DMS114 treated with DMSO at 0.1 percent for 48 hours (cell line): Measurements from ENCODE around the gene SOCS6.
"Not testable (repeated sequence)": the region's sequence is repeated elsewhere in the genome, so short reads cannot be mapped to it uniquely, and the experiment has no call there.

Source experiments
- DNase-seq: peaks from one replicate; lab custom pipeline; 2025; ENCODE audit not compliant: unreplicated experiment; lab: John Stamatoyannopoulos, UW

SOCS6 gene

DNA sequence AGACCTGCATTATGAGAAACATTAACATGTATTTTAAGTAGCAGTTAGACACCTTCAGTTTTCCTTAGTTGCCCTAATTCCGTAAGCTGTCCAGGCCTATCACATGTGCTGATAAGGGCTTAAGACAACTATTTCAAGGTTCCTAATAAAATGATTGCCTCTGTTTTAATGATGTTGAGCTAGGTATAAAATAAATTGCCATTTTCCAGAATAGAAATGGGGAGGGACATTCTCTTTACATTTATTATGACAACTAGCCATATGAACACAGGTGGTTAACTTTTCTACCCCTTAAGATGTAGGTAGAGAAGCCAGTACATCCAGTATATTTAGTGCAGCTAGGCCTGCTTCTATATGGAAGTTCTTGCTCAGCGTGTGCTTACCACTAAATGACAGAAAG lies 65.9 kb downstream of the SOCS6 start:
- DNase-seq = no peak

DNA sequence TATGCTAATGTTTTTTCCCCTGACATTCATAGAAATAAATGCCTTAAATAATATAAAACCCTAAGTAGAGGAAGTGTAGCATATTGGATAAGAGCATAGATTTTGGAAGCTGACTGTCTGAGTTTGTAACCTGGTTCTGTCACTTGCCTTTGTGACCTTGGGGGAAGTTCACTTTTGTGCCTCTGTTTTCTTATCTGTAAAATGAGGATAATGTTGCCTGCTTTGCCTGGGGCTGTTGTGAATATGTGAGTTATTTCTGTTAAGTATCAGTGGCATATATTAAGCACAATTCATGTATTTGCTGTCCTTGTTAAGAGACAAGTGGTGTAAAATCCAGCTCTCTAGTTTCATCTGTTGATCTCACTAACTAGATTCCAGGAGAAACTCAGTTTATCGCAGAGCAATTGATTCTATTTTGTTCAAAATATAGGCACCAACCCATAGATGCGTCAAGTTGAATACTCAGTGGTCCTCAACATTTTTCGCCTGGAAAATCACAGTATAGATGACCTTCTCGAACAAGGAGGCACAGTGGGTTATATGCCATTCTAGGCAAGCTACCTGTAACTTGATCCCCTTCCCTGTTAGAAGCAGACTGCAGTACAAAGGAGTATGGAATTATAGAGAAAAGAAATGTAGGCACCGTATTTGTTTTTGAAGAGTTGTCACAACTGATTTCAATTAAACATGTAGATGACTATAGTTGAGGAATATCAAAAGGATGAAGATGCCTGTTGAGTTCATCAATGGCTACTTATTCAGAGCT lies 67.0 kb downstream of the SOCS6 start:
- no peak for DNase-seq

DNA sequence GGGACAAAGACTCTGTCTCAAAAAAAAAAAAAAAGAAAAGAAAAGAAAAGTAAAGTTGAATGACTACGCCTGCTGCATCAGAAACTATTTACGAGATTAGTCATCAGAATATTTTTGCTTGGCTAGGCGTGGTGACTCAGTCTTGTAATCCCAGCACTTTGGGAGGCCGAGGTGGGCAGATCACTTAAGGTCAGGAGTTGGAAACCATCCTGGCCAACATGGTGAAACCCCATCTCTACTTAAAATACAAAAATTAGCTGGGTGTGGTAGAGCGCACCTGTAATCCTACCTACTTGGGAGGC lies 69.2 kb downstream of the SOCS6 start:
- not testable (repeated sequence) for DNase-seq

DNA sequence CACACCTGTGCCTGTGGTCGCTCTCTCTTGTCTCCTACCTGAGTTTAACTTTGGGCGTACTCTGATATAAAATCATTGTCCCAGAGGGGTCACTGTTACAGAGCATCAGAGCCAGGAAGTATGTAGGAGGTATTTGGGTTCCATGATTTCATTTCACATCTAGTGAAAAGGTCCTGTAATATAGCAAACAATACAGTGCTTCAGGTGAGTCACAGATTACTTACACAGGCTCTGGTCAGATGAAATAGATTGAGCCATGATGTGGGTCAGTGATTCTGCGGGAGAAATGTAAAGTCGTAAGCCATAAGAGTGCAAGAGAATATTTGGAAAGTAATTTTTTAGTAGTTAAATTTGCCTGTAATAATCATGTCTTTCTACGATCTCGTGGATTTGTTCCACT lies 70.2 kb downstream of the SOCS6 start:
- no peak for DNase-seq

DNA sequence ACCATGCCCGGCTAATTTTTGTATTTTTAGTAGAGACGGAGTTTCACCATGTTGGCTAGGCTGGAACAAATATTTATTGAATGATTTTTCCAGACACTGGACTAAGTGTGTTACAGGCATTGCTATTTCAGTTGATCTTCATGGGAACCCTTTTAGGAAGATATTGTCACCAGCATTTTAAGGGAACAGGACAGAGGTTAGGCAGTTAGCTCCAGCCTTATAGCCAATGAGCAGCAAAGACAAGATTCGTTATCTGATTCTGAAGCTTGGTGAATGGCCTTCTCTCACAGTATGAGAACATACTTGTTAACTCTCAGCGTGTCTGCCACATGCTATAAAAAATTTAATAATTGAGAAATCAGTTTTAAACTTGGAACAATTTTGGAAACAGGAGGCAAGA lies 73.4 kb downstream of the SOCS6 start:
- DNase-seq = no peak

DNA sequence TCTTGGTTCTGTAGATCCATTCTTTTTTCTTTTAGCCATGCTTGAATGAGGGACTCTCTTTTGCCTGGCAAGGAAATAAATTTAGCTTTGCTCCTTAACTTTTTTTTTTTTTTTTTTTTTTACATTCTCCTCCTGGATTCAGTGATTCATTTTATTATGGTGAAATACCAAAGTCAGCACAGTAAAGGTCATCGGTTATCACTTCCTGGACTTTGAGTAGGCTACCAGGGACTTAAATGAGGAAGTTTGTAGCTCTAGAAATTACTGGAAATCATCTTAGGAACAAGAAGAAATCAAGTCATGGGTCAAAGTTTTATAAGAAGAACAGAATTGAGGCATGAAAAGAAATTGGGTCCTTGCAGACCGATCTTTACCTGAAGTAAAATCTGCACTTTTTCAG lies 75.0 kb downstream of the SOCS6 start:
- no peak for DNase-seq

DNA sequence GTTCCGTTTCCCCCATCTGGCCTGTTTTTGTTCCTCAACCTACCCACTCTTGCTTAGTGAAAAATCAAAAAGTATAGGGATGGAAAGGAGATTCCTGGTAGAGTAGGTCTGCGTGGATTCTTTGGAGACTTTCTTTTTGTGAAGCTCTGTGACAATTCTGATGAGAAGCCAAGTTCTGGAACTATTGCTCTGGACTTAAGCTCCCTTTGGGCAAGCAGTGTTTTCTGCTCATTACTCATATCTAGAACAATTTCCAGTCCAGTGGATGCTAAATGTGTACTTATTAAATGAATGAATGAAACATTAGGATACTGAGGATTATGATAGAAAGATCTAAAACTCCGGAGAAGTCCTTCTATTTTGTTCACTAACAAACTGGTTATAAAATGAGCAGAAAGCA lies 76.5 kb downstream of the SOCS6 start:
- DNase-seq = no peak

DNA sequence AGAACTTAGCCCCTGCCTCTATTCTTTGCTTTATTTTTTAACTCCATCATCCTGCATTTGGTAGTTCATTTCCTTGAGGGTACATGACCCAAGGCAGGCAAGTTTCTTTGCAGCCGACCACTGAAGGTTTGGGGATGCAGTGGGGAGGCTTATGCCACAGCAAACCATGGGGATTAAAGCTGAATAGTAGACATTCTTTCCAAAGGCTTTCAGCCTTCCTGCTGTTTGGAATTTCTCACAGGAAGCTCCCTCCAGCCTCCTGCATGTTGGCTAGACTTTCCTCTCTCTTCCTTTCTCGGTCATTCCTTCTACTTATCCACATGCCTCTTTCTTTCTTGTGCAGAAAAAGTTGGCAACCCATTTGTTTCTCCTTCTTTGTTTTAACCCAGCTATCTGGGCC lies 77.3 kb downstream of the SOCS6 start:
- DNase-seq = no peak

DNA sequence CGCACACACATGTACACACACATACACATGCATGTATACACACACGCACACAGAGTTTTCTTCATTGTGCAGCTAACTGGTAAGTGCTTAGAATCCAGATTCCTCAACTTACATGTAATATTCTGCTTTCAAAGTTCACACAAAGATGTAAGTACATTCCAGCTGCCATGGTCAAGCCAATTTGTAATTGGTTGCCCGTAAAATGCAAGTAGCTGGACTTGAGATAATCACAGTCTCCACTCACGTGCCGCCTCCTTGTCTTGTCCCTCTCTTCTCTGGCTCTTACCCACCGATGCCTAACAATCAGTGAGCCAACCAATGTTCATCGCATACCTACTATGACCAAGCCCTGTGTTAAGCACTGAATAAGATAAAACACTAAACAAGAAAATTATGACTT lies 77.8 kb downstream of the SOCS6 start:
- DNase-seq = no peak

DNA sequence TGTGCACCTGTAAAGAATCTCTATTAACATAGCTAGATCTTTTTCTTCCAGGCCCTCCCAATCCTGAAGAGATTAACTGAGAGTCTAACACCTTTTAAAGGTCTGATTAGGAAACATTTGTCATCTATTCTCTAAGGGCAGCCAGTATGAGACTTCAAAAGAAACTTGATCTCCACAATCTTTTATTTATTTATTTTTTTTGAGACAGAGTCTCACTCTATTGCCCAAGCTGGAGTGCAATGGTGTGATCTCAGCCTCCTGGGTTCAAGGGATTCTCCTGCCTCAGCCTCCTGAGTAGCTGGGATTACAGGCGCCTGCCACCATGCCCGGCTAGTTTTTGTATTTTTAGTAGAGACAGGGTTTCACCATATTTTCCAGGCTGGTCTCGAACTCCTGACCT lies 78.5 kb downstream of the SOCS6 start:
- not testable (repeated sequence) for DNase-seq

DNA sequence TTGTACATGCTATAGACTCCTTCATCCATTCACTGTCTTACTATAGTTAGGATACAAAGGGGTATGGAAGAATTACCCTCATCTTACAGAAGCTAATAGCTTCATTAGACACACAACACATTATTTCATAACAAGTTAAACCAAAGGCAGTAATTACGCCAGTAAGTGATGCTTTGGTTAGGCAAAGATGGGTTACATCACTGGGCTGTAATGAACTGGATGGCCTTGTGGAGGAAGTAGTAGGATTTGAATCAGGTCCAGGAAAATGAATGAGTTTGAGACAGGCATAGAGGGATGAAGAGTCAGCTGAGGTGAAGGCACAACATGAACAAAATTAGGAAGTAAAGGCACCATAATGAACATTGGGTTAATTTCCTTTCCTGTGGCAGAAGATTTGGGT lies 80.1 kb downstream of the SOCS6 start:
- no peak for DNase-seq

DNA sequence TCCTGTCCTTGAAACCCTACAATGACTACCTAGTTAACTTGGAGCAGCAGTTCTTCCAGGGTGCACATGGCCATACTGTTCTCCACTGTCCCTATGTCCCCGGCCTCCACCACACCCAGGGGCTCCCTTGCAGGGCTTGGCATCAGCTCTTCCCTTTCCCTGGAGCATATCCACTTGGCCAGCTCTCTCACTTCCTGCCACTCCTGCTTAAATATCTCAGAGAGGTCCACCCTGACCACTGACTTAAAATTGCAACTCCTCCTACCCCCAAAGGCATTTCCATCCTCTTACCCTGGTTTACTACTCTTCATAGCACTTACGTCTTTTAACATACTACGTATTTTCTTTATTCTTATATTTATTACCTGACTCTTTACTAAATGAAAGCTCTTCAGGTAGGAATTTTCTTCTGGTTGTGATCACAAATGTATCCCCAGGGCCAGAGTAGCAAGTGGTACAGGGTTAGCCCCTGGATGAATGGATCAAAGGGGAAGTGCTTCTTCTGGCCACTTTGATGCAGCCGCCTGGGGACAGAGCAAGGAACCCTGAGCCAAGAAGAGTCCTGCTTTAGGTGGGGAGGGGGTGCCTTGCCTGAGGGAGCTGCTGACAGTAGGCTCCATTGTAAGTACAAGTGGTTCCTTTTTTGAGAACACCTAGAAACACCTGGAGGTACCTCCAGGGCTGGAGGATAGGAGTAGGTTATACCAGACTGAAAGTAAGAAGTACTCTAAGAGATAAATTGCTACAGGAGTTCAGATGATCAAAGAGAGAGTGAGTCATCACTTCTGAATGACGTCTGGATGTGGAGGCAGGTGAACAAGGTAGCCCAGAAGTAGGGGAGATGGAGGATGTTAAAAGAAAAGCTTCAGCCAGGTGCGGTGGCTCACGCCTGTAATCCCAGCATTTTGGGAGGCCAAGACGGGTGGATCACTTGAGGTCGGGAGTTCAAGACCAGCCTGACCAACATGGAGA lies 82.2 kb downstream of the SOCS6 start:
- DNase-seq = no peak

DNA sequence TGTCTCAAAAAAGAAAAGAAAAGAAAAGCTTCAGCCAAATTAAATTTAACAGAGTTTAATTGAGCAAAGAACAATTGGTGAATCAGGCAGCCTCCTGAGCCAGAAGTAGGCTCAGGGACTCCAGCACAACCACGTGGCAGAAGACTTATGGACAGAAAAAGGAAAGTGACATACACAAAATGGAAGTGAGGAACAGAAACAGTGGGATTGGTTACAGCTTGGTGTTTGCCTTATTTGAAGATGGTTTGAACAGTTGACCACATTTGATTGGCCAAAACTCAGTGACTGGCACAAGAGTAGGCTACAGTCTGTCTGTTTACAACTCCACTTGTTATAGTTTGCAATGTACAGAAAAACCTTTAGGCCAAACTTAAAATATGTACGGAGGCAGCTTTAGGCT lies 83.1 kb downstream of the SOCS6 start:
- DNase-seq = no peak

DNA sequence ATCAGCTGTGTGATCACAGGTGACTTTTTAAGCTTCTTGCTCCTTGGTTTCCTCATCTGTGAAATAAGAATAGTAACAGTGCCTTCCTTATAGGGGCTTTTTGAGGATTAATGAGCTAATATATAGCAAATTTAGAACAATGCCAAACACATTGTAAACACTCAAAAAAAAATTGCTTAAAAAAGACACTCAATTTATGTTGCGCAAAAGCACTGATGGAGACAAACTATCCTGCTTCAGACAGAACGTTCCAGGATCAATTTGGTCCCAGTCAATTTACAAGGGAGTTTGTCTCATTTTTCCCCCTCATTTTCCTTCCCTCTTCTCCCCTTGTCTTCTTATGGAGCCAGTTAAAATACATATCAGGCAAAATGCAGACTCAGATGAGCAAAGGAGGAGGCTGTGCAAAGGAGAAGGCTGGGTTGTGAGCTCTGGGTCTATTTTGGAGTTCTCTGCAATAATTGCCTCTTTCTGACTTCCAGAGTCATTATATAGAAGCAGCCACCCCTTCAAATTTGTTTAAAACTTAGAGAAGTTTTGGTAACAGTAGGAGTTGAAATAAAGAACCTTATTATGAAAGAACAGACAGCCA lies 83.7 kb downstream of the SOCS6 start:
- DNase-seq = no peak

DNA sequence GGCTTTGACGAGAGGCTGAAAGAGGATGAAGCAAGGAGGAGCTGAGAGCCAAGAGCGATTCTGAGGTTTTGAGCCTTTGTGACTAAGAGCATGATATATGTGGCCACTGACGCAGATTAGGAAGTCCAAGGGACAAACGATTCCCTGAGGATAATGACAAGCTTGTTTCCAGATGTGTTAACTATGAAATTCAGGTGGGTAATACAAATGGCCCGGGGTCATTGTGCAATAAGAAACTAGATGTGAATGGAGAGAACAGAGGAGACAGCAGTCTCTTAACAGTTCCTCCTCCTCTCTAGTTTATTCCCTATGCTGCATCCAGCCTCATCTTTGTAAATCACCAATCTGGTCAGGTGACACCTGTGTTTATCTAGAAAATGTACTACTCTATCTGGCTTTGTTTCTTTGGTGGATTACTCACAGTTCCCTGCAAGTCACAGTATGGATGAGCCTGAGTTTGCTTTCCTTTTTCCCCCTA lies 84.2 kb downstream of the SOCS6 start:
- DNase-seq = no peak

DNA sequence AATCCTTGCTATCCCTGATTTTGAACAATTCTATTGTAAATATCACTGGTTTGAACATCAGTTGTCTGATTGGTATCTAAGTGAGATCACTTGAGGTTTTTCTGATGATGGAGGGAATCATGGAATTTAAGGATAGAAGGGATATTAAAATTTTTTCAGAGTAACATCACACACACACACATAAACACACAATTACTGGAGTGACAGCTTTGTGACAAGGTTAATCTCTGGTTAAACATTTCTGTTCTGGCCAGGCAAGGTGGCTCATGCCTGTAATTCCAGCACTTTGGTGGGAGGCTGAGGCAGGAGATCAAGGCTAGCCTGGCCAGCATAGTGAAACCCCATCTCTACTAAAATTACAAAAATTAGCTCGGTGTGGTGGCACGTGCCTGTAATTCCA lies 85.3 kb downstream of the SOCS6 start:
- no peak for DNase-seq

DNA sequence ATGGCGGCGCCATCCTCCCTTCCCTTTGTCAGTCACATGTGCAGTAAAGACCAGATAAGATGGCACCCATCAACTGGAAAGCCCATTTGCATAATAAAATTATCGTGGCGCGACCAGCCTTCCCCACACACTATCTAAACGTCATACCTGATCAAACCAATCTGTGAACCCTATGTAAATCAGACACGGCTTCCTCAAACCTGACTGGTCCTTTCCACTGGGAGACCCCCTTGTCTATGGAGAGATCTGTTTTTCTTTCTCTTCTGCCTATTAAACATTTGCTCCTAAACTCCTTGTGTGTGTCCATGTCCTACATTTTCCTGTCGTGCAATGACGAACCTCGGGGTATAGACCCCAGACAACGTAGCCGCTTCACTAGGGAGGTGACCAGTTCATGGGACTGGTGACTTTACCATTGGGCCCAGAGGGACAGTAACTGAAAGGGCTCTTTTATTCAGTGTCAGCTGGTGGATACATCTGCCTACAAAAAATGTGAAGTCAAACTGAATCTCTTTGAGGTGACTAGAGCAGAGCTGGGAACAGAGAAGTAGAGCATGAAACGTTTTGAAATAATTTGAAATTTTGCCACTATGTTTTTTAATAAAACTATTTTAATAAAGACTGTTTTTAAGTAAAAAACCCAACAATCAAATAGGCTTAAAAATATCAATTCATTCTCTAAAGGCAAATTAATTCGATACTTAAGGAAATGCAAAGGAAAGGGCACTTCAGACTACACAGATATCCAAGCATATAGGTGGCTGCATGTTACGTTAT lies 87.5 kb downstream of the SOCS6 start:
- DNase-seq = no peak

DNA sequence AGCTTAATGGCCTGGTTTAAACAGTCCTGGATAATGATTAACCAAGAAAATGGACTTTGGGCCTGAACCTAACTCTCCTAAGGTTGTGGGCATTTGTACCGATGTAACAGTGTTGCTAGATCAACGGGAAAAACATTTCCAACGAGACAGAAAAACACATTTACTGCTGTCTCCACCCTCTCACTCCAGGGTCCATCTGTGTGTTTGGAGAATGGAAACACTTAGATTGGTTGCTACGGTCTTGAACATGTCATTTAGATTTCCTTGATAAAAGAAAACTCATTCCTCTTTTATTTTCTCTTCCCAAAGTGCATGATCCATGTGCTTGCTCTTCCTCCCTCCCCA lies 88.0 kb downstream of the SOCS6 start:
- no peak for DNase-seq

DNA sequence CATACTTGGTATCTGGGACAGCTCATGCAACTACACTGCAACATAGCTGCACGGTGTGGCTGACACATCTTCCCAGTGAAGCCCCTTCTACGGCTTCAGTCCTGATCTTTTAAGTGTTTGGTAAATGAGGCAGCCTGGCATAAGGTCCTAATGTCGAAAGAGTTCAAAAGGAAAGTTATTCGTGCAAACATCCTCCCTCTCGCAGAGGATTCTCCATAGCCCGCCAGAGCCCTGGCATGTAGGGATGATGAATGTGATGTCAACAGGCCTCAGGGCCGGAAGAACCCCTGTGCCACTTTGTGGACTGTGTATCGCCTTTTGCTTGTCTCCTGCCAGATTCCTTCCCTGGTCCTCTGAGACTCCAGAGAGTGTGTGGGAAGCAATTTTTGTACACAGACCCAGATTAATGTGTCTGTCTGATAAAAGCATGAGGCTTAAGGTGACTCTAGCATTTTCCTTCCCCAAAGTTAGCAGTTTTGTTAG lies 88.5 kb downstream of the SOCS6 start:
- DNase-seq = no peak

DNA sequence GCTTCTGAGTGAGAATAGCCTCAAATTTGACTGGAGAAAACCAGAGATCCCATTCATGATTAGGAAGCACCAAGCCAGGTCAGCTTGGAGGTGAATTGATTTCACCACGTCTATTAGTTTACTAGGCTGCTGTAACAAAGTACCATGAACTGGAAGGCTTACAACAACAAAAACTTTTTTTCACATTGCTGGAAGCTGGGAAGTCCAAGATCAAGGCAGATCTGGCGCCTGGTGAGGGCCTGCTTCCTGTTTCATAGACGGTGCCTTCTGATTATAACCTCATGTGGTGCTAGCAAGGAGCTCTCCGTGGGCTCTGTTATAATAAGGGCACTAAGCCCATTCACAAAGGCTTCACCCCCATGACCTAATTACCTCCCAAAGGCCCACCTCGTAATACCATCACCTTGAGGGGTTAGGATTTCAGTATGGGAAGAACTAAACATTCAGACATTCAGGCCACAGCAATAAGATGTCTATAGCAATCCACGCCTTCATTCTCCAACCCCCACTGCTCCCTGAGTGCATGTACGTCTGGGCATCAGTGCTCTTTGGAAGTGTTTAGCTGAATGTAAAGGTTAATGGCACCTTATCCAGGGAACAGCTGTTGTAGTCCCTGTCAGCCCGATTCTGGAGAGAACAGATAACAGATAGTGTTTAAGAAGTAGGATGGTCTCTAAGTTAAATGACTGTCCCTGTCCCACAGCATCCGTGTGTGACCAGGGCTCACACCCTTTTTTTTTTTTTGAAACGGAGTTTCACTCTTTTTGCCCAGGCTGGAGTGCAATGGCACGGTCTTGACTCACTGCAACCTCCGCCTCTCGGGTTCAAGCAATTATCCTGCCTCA lies 89.2 kb downstream of the SOCS6 start:
- DNase-seq = no peak
